Uterus (tissue), 2 donors: ENCODE results near the gene PLA2G4C.

Source experiments
- CTCF ChIP-seq, 4 experiments: fragments of 200-600 bp in 2 of 4; fragments of 450-650 bp in 2 of 4; sonication (generic) in 2 of 4; IDR thresholded peaks; one replicate each; pipeline ENCODE4 v1.5.1; 2016 to 2019; ENCODE audit warnings: antibody characterized with exemption in 4 of 4, mild to moderate bottlenecking in 2 of 4, moderate library complexity in 1 of 4
- POLR2A ChIP-seq, 2 donors: fragments of 450-650 bp; IDR thresholded peaks; one replicate each; pipeline ENCODE4 v1.6.1; 2016; ENCODE audit warnings: antibody characterized with exemption in 2 of 2, mild to moderate bottlenecking in 1 of 2, moderate library complexity in 1 of 2

DNA sequence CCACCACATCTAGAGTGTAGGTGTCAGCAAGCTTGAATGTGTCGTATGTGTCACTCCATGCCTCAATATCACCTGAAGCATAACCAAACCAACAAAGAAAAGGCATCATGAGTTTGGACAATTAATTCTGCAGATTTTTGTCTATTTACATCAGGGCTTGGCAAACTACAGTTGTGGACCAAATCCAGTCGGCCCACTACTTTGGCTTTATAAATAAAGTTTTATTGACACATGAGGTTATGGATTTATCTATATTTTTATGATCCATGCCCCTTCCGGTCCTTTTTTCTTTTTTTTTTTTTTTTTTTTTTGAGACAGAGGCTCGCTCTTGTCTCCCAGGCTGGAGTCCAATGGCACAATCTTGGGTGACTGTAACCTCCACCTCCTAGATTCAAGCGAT, 57.5 kb downstream of the PLA2G4C start:
- TF ChIP-seq CTCF (IDR thresholded peaks at IDR 0.05): no peak
- TF ChIP-seq POLR2A (IDR thresholded peaks at IDR 0.05): no peak
